HCT116 (cell line): ENCODE data around the gene ZNF469. TPM values are rescaled to one million over a fixed set of nuclear protein-coding genes. Genes with fewer than 3 reads are reported as not detected.

Experiments used
- ATAC-seq: fragments of 200-7000 bp; cut with Tn5 transposase; 2 replicates; pipeline ENCODE4 v1.9.1; 2020; ENCODE audit warnings: mild to moderate bottlenecking, moderate library complexity
- BruUV-seq: library from RNA; stranded (reverse); fragments of 400-500 nt; replicated peaks from 2 replicates; lab custom pipeline; 2021; lab: Mats Ljungman, UMichigan
- CTCF ChIA-PET: fragments of 300-600 bp; sonication (Branson Sonifier 250); formaldehyde crosslinking; loops from one replicate; lab custom pipeline; 2021; ENCODE audit warnings: antibody characterized with exemption; lab: Charles Lee
- POLR2A ChIA-PET: fragments of 300-600, 350-600 bp; sonication (Branson Sonifier 250); formaldehyde crosslinking; loops from one replicate; lab custom pipeline; 2021; ENCODE audit warnings: antibody characterized with exemption; lab: Charles Lee
- RAD21 ChIA-PET, 2 experiments: fragments of 300-600 bp; sonication (Branson Sonifier 250); formaldehyde crosslinking; loops; one replicate each; lab custom pipeline; 2023; ENCODE audit warnings: low total read pairs in 2 of 2; ENCODE audit not compliant: uncharacterized antibody in 2 of 2, unreplicated experiment in 2 of 2, low non-redundant PET in 1 of 2; lab: Charles Lee
- DNase-seq: peaks from one replicate; pipeline ENCODE4 v3.0.0-alpha.2; 2010; ENCODE audit warnings: low read depth, low spot score
- H2AFZ ChIP-seq: fragments of 200-600 bp; shearing (Covaris generic), sonication (generic); 2 replicates; pipeline ENCODE4 v1.6.1; 2017; ENCODE audit warnings: low read depth, mixed run types, mixed read lengths, antibody characterized with exemption, low read length; ENCODE audit not compliant: poor library complexity, severe bottlenecking
- H3K27ac ChIP-seq: 2 replicates; pipeline ENCODE4 v1.5.1; 2012; ENCODE audit warnings: low read depth, low read length
- H3K27me3 ChIP-seq: fragments of 200-600 bp; sonication (generic); 2 replicates; pipeline ENCODE4 v1.6.1; 2016; ENCODE audit warnings: mixed run types, low read length, mixed read lengths; ENCODE audit not compliant: insufficient read depth
- H3K36me3 ChIP-seq, 2 experiments: fragments of 200-500 bp in 1 of 2; fragments of 200-600 bp in 1 of 2; sonication (Bioruptor generic) in 1 of 2; sonication (generic) in 1 of 2; 2 replicates each; pipeline versions ENCODE4 v1.5.1 to v1.6.1; 2014 to 2016; ENCODE audit warnings: low read length in 2 of 2, inconsistent platforms in 1 of 2, mixed read lengths in 1 of 2, mixed run types in 1 of 2; ENCODE audit not compliant: insufficient read depth in 2 of 2, control insufficient read depth in 1 of 2
- H3K4me1 ChIP-seq, 2 experiments: fragments of 200-600 bp in 1 of 2; sonication (generic) in 1 of 2; 2 replicates each; pipeline versions ENCODE4 v1.5.1 to v1.6.1; 2012 to 2017; ENCODE audit warnings: low read length in 2 of 2, inconsistent platforms in 1 of 2, mild to moderate bottlenecking in 1 of 2, mixed read lengths in 1 of 2, mixed run types in 1 of 2, moderate library complexity in 1 of 2; ENCODE audit not compliant: insufficient read depth in 2 of 2, control insufficient read depth in 1 of 2
- H3K4me2 ChIP-seq: fragments of 200-600 bp; sonication (generic); 2 replicates; pipeline ENCODE4 v1.6.1; 2017; ENCODE audit warnings: mixed run types, low read length, mixed read lengths
- H3K4me3 ChIP-seq, 2 experiments: fragments of 200-600 bp in 1 of 2; sonication (generic) in 1 of 2; replicated peaks in 1 of 2; 2 replicates each; pipeline ENCODE4 v1.5.1; 2011 to 2016; ENCODE audit warnings: low read length in 2 of 2, control low read depth in 1 of 2, low read depth in 1 of 2, mild to moderate bottlenecking in 1 of 2, mixed read lengths in 1 of 2, mixed run types in 1 of 2
- H3K79me2 ChIP-seq: fragments of 200-600 bp; sonication (generic); 2 replicates; pipeline ENCODE4 v1.6.1; 2017; ENCODE audit warnings: mild to moderate bottlenecking, mixed run types, low read length, moderate library complexity, mixed read lengths; ENCODE audit not compliant: insufficient read depth
- H3K9ac ChIP-seq: fragments of 200-600 bp; sonication (generic); 2 replicates; pipeline ENCODE4 v1.6.1; 2016; ENCODE audit warnings: low read length, mixed read lengths
- H3K9me2 ChIP-seq: fragments of 200-600 bp; sonication (generic), shearing (Covaris generic); 2 replicates; pipeline ENCODE4 v1.6.1; 2017; ENCODE audit warnings: mixed run types, mild to moderate bottlenecking, moderate library complexity; ENCODE audit not compliant: insufficient read depth
- H3K9me3 ChIP-seq, 2 experiments: fragments of 200-500 bp in 1 of 2; fragments of 200-600 bp in 1 of 2; sonication (Bioruptor generic) in 1 of 2; sonication (generic) in 1 of 2; 2 replicates each; pipeline ENCODE4 v1.6.1; 2014 to 2017; ENCODE audit warnings: low read length in 2 of 2, mixed read lengths in 2 of 2, inconsistent platforms in 1 of 2, low read depth in 1 of 2, mild to moderate bottlenecking in 1 of 2, mixed run types in 1 of 2, moderate library complexity in 1 of 2; ENCODE audit not compliant: control insufficient read depth in 1 of 2, insufficient read depth in 1 of 2
- H4K20me1 ChIP-seq: fragments of 200-600 bp; sonication (generic), shearing (Covaris generic); 2 replicates; pipeline ENCODE4 v1.6.1; 2017; ENCODE audit warnings: mixed run types, mild to moderate bottlenecking, moderate library complexity; ENCODE audit not compliant: insufficient read depth
- CBX3 ChIP-seq: IDR thresholded peaks from 2 replicates; pipeline ENCODE4 v1.6.1; 2012; ENCODE audit warnings: low read depth
- CEBPB ChIP-seq: IDR thresholded peaks from 2 replicates; pipeline ENCODE4 v1.6.1; 2012; ENCODE audit warnings: low read depth
- EGR1 ChIP-seq: IDR thresholded peaks from 2 replicates; pipeline ENCODE4 v1.6.1; 2012; ENCODE audit warnings: low read depth
- EZH2 ChIP-seq: fragments of 200-600 bp; sonication (generic); IDR thresholded peaks from 2 replicates; pipeline ENCODE4 v1.6.1; 2017; ENCODE audit warnings: antibody characterized with exemption, mixed run types
- FOSL1 ChIP-seq: IDR thresholded peaks from 2 replicates; pipeline ENCODE4 v1.6.1; 2012; ENCODE audit warnings: low read depth
- JUND ChIP-seq: IDR thresholded peaks from 2 replicates; pipeline ENCODE4 v1.6.1; 2012
- POLR2A ChIP-seq: IDR thresholded peaks from 2 replicates; pipeline ENCODE4 v1.7.0; 2011; ENCODE audit warnings: borderline replicate concordance; ENCODE audit not compliant: insufficient read depth, insufficient read length; ENCODE audit errors: extremely low read depth
- POLR2AphosphoS5 ChIP-seq: IDR thresholded peaks from 2 replicates; pipeline ENCODE4 v1.6.1; 2011; ENCODE audit warnings: mild to moderate bottlenecking, low read depth, low read length, moderate library complexity
- RAD21 ChIP-seq: IDR thresholded peaks from 2 replicates; pipeline ENCODE4 v1.6.1; 2012; ENCODE audit warnings: low read depth, mild to moderate bottlenecking
- SP1 ChIP-seq: IDR thresholded peaks from 2 replicates; pipeline ENCODE4 v1.6.1; 2012; ENCODE audit warnings: low read depth
- SRF ChIP-seq: IDR thresholded peaks from 2 replicates; pipeline ENCODE4 v1.6.1; 2012; ENCODE audit warnings: low read depth
- TCF7L2 ChIP-seq: IDR thresholded peaks from 2 replicates; pipeline ENCODE4 v1.7.0; 2011; ENCODE audit warnings: borderline replicate concordance, inconsistent platforms; ENCODE audit not compliant: insufficient read depth, insufficient read length; ENCODE audit errors: extremely low read depth
- YY1 ChIP-seq: IDR thresholded peaks from 2 replicates; pipeline ENCODE4 v1.6.1; 2011; ENCODE audit warnings: low read length, low read depth, moderate library complexity, mild to moderate bottlenecking; ENCODE audit not compliant: insufficient replicate concordance; ENCODE audit errors: extremely low read depth
- ZNF274 ChIP-seq: fragments of 200-500 bp; sonication (Bioruptor generic); IDR thresholded peaks from 2 replicates; pipeline ENCODE4 v1.6.1; 2014; ENCODE audit warnings: mild to moderate bottlenecking, low read depth, low read length, inconsistent platforms
- intact Hi-C: fragments of 100-400 bp; cut with micrococcal nuclease; formaldehyde crosslinking; loops from 2 replicates; pipeline ENCODE4 v1.10.0; 2022
- total RNA-seq: library from RNA; stranded (reverse); gene quantifications from one replicate; pipeline ENCODE4 v1.2.1, GENCODE V29; 2021; ENCODE audit not compliant: unreplicated experiment
- TF ChIP-seq, protein P1 (sequence below): IDR thresholded peaks from 2 replicates; pipeline ENCODE4 v1.6.1; 2012
- TF ChIP-seq, protein P2 (sequence below): IDR thresholded peaks from 2 replicates; pipeline ENCODE4 v1.6.1; 2011; ENCODE audit warnings: mild to moderate bottlenecking, low read length, moderate library complexity; ENCODE audit not compliant: insufficient replicate concordance; ENCODE audit errors: extremely low read depth
- TF ChIP-seq, protein P3 (sequence below): IDR thresholded peaks from 2 replicates; pipeline ENCODE4 v1.6.1; 2012; ENCODE audit warnings: low read depth
- TF ChIP-seq, protein P4 (sequence below), 3 experiments: fragments of 200-600 bp in 1 of 3; sonication (generic) in 1 of 3; IDR thresholded peaks in 2 of 3; conservative IDR thresholded peaks in 1 of 3; 2 replicates each; pipeline ENCODE4 v1.5.1; 2012 to 2017; ENCODE audit warnings: low read depth in 2 of 3, low read length in 2 of 3, antibody characterized with exemption in 1 of 3, borderline replicate concordance in 1 of 3, control low read depth in 1 of 3, mild to moderate bottlenecking in 1 of 3, mixed read lengths in 1 of 3, mixed run types in 1 of 3, moderate library complexity in 1 of 3; ENCODE audit not compliant: insufficient read depth in 1 of 3

Gene ZNF469
- total RNA-seq, 1 experiment from 2014 or later: 5.9 TPM

DNA sequence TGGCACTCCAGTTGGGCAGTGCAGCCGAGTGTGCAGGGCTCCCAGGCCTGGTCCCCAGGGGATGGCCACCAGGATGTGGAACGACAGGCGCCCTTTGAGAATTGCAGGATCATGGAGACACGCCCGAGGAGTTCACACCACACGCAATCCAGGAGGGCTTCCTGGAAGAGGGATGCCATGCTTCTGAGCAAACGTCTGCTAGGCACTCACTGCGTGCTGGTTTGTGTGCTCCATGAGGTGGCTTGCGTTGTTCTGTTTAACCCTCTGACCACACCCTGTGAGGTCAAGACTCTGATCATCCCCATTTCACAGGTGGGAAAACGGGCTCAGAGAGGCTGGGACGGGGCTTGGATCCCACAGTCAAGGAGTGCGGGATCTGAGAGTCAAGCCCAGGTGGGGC is 37.7 kb downstream of the ZNF469 start:
- no peaks in the 10 kb centered on the region for H3K79me2 ChIP-seq
- no TSS peak for BruUV-seq
- H3K36me3 ChIP-seq: no peaks in the 10 kb centered on the region
- H3K4me2 ChIP-seq: no peak overlapping the region
- H3K4me1 ChIP-seq: no peaks in the 10 kb centered on the region
- H4K20me1 ChIP-seq: no peaks in the 10 kb centered on the region
- no peak overlapping the region for H2AFZ ChIP-seq
- ChIA-PET POLR2A (no interaction called here), CTCF (no interaction called here)
- H3K27ac ChIP-seq: no peak overlapping the region
- intact Hi-C loops: no loop called here
- H3K9ac ChIP-seq: no peak overlapping the region
- ATAC-seq: no peak
- no peaks in the 10 kb centered on the region for H3K27me3 ChIP-seq
- H3K9me3 ChIP-seq: no peaks in the 10 kb centered on the region
- TF ChIP-seq, protein P1, sequence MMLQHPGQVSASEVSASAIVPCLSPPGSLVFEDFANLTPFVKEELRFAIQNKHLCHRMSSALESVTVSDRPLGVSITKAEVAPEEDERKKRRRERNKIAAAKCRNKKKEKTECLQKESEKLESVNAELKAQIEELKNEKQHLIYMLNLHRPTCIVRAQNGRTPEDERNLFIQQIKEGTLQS: no peak
- TF ChIP-seq FOSL1: no peak
- no peak for TF ChIP-seq CEBPB
- no peak for TF ChIP-seq SRF
- no peak for TF ChIP-seq POLR2AphosphoS5
- TF ChIP-seq POLR2A: no peak
- no peak for TF ChIP-seq EGR1
- no peak for TF ChIP-seq ZNF274
- TF ChIP-seq TCF7L2: no peak
- TF ChIP-seq YY1: no peak
- no peak for TF ChIP-seq EZH2
- TF ChIP-seq, protein P2, sequence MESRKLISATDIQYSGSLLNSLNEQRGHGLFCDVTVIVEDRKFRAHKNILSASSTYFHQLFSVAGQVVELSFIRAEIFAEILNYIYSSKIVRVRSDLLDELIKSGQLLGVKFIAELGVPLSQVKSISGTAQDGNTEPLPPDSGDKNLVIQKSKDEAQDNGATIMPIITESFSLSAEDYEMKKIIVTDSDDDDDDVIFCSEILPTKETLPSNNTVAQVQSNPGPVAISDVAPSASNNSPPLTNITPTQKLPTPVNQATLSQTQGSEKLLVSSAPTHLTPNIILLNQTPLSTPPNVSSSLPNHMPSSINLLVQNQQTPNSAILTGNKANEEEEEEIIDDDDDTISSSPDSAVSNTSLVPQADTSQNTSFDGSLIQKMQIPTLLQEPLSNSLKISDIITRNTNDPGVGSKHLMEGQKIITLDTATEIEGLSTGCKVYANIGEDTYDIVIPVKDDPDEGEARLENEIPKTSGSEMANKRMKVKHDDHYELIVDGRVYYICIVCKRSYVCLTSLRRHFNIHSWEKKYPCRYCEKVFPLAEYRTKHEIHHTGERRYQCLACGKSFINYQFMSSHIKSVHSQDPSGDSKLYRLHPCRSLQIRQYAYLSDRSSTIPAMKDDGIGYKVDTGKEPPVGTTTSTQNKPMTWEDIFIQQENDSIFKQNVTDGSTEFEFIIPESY: no peak
- no peak for TF ChIP-seq CBX3
- TF ChIP-seq, protein P3, sequence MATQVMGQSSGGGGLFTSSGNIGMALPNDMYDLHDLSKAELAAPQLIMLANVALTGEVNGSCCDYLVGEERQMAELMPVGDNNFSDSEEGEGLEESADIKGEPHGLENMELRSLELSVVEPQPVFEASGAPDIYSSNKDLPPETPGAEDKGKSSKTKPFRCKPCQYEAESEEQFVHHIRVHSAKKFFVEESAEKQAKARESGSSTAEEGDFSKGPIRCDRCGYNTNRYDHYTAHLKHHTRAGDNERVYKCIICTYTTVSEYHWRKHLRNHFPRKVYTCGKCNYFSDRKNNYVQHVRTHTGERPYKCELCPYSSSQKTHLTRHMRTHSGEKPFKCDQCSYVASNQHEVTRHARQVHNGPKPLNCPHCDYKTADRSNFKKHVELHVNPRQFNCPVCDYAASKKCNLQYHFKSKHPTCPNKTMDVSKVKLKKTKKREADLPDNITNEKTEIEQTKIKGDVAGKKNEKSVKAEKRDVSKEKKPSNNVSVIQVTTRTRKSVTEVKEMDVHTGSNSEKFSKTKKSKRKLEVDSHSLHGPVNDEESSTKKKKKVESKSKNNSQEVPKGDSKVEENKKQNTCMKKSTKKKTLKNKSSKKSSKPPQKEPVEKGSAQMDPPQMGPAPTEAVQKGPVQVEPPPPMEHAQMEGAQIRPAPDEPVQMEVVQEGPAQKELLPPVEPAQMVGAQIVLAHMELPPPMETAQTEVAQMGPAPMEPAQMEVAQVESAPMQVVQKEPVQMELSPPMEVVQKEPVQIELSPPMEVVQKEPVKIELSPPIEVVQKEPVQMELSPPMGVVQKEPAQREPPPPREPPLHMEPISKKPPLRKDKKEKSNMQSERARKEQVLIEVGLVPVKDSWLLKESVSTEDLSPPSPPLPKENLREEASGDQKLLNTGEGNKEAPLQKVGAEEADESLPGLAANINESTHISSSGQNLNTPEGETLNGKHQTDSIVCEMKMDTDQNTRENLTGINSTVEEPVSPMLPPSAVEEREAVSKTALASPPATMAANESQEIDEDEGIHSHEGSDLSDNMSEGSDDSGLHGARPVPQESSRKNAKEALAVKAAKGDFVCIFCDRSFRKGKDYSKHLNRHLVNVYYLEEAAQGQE: no peak
- no peak for TF ChIP-seq SP1
- no peak for TF ChIP-seq JUND
- TF ChIP-seq, protein P4, sequence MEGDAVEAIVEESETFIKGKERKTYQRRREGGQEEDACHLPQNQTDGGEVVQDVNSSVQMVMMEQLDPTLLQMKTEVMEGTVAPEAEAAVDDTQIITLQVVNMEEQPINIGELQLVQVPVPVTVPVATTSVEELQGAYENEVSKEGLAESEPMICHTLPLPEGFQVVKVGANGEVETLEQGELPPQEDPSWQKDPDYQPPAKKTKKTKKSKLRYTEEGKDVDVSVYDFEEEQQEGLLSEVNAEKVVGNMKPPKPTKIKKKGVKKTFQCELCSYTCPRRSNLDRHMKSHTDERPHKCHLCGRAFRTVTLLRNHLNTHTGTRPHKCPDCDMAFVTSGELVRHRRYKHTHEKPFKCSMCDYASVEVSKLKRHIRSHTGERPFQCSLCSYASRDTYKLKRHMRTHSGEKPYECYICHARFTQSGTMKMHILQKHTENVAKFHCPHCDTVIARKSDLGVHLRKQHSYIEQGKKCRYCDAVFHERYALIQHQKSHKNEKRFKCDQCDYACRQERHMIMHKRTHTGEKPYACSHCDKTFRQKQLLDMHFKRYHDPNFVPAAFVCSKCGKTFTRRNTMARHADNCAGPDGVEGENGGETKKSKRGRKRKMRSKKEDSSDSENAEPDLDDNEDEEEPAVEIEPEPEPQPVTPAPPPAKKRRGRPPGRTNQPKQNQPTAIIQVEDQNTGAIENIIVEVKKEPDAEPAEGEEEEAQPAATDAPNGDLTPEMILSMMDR (IDR thresholded peaks at IDR 0.05 in 2 of 3, conservative IDR thresholded peaks at IDR 0.05 in 1 of 3; ENCODE audit: borderline replicate concordance in 1 of 3, insufficient read depth in 1 of 3, low read depth in 2 of 3, low read length in 2 of 3): no peak
- TF ChIP-seq RAD21: no peak
- TF ChIP-seq, all 23 proteins: peak for 0
- Histone ChIP-seq H3K9me2 (no peaks in the 10 kb centered on the region), H3K4me3 (no peak overlapping the region)
- RAD21 ChIA-PET: no interaction called here
- no peak for DNase-seq
